ENCODE results near the gene PAK2.
A peak's percentile ranks its signal among the peaks of the same experiment; 100 is the strongest.
"Not testable (repeated sequence)": the region's sequence is repeated elsewhere in the genome, so short reads cannot be mapped to it uniquely, and the experiment has no call there.

The PAK2 gene

GRCh38 chr3:196739671-196740480 is at the start of gene PAK2:
PAK2 (plus strand) TSS chr3:196739857; CDS start chr3:196782647, 42,790 bp downstream.
- peak; percentile 92 to 95 for DNase-seq

GRCh38 chr3:196689941-196690660 is 49.6 kb upstream of the PAK2 start:
- no peak for DNase-seq

GRCh38 chr3:196691386-196691785 is 48.3 kb upstream of the PAK2 start:
- DNase-seq, result no peak

GRCh38 chr3:196694202-196694638 is 45.4 kb upstream of the PAK2 start:
- no peak for DNase-seq

GRCh38 chr3:196694941-196695848 is 44.5 kb upstream of the PAK2 start:
- no peak for DNase-seq

GRCh38 chr3:196695849-196696226 is 43.8 kb upstream of the PAK2 start:
- no peak for DNase-seq

GRCh38 chr3:196697270-196697669 is 42.4 kb upstream of the PAK2 start:
- DNase-seq, result no peak

- no peak for DNase-seq
These were observed 39.9 kb upstream of the PAK2 start for GRCh38 chr3:196699749-196700148.

GRCh38 chr3:196700801-196701200 is 38.9 kb upstream of the PAK2 start:
- no peak for DNase-seq

GRCh38 chr3:196706327-196706726 is 33.3 kb upstream of the PAK2 start:
- DNase-seq, result no peak

- no peak for DNase-seq
These were observed 32.9 kb upstream of the PAK2 start for GRCh38 chr3:196706731-196707130.

GRCh38 chr3:196707566-196707965 is 32.1 kb upstream of the PAK2 start:
- DNase-seq, result no peak

- DNase-seq, result no peak
These were observed 31.2 kb upstream of the PAK2 start for GRCh38 chr3:196708467-196708866.

GRCh38 chr3:196711838-196712513 is 27.7 kb upstream of the PAK2 start, which contains the start of the genes CEP19 and PIGX:
CEP19 (minus strand) TSS chr3:196712250; CDS start chr3:196708657, 3,593 bp downstream.
PIGX (plus strand) TSS chr3:196712377.
- DNase-seq, result peak; percentile 85 to 88

- DNase-seq, result peak in 1 of 2 donors; percentile 46
These were observed 26.9 kb upstream of the PAK2 start for GRCh38 chr3:196712514-196713413.

- not testable (repeated sequence) for DNase-seq
These were observed 22.5 kb upstream of the PAK2 start for GRCh38 chr3:196717162-196717561.

GRCh38 chr3:196721097-196721496 is 18.6 kb upstream of the PAK2 start:
- DNase-seq, result no peak

GRCh38 chr3:196726788-196727675 is 12.6 kb upstream of the PAK2 start:
- no peak for DNase-seq

GRCh38 chr3:196735751-196736150 is 3.9 kb upstream of the PAK2 start:
- DNase-seq, result no peak

Measured in hippocampal formation (tissue), 2 donors.